Measurements from ENCODE around the gene TDRD7. TPM values are rescaled to one million over a fixed set of nuclear protein-coding genes. Genes with fewer than 3 reads are reported as not detected.
A peak's percentile ranks its signal among the peaks of the same experiment; 100 is the strongest.

Gene TDRD7
- total RNA-seq, 1 donor from 2014 or later = 4.7 TPM

DNA sequence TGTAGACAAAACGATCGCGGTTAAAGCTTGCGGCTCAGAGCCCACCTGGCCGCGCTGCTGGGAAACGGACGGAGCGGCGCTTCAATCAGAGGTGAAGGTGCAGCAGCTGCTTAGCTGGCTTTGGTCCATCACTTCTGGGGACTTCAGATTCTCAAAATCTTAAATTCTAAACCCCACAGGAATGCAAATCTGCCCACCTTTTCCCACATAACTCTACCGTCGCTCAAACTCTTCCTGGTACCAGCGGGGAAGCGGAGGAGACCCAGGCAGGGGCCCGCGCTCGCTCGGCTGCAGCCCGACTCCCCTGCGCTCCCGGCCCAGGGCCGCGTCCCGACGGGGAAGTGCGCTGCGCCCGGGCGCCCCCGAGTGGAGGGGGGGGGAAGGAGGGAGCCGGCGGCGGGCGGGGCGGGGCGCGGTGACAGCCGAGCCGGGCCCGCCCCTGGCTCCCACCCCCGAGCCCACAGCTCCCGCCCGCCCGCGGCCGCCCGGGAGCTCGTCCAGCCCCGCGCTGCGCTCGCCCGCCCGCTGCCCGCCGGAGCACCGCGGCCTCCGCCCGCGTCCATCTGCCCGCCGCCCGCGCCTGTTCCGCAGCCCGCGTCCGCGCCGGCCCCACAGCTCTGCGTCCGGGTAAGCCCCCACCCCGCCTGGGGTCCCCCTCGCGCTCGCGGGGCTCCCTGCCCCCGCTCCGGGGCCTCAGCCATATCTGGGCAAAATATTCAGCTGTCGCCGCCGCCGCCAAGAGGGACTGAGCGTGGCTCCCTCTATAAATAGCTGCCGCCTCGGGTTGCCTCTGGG is 89.5 kb downstream of the TDRD7 start, which contains the start of gene TMOD1:
Gene TMOD1, plus strand, starts transcription at position 490 of the 795 bp plus-strand sequence. CDS start 22,523 bp downstream, outside the sequence.
- Mint-ChIP-seq H3K4me3 (peak within 1 kb of the TSS; percentile 78), H3K27ac (peak within 1 kb of the TSS; percentile 31), H3K4me1 (ENCODE audit: low read depth) (peaks cover 25% of the 10 kb centered on the region), H3K36me3 (ENCODE audit: low read depth) (peaks cover 9% of the 10 kb centered on the region), H3K27me3 (ENCODE audit: insufficient read depth) (peaks cover 52% of the 10 kb centered on the region), H3K9me3 (no peaks in the 10 kb centered on the region)
- intact Hi-C loops (cut with micrococcal nuclease) = loop anchor here (1.0 to 10.0 kb wide), 4 partner anchors 10 to 353 kb away; partner anchors contain the start of gene FOXE1
- DNase-seq (ENCODE audit: low spot score) = peak; percentile 28

DNA sequence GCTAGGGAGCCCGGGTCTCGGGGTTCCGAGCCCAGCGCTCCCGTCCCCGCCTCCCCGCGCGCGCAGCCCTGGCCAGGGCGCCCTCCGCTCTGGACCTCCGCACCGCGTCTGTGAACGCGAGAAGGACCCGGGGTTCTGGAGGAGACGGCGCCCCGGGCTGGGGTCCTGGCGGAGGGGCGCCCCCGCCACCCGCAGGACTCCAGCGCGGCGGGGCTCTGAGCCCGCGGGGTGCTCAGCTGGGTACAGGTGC is 90.0 kb downstream of the TDRD7 start:
- Mint-ChIP-seq H3K4me3 (no peak overlapping the region), H3K4me1 (ENCODE audit: low read depth) (peaks cover 25% of the 10 kb centered on the region), H3K27me3 (ENCODE audit: insufficient read depth) (peaks cover 52% of the 10 kb centered on the region), H3K9me3 (no peaks in the 10 kb centered on the region), H3K27ac (no peak overlapping the region), H3K36me3 (ENCODE audit: low read depth) (peaks cover 3% of the 10 kb centered on the region)
- intact Hi-C loops (cut with micrococcal nuclease) = loop anchor here (1.0 to 10.0 kb wide), 4 partner anchors 9 to 353 kb away; partner anchors contain the start of gene FOXE1
- no peak for DNase-seq (ENCODE audit: low spot score)

- H3K27ac Mint-ChIP-seq = no peak overlapping the region
- H3K9me3 Mint-ChIP-seq = no peaks in the 10 kb centered on the region
- peaks cover 25% of the 10 kb centered on the region for H3K4me1 Mint-ChIP-seq (ENCODE audit: low read depth)
- H3K4me3 Mint-ChIP-seq = peak overlapping the region; percentile 78
- no peak for DNase-seq (ENCODE audit: low spot score)
- intact Hi-C loops (cut with micrococcal nuclease) = loop anchor here (5.0 to 10.0 kb wide), 2 partner anchors 105 to 352 kb away; partner anchors contain the start of gene FOXE1
- H3K36me3 Mint-ChIP-seq (ENCODE audit: low read depth) = no peaks in the 10 kb centered on the region
- peaks cover 52% of the 10 kb centered on the region for H3K27me3 Mint-ChIP-seq (ENCODE audit: insufficient read depth)
Measured at GRCh38 chr9:97502222-97502983, 90.5 kb downstream of the TDRD7 start.

- peak overlapping the region; percentile 6 for H3K27ac Mint-ChIP-seq
- intact Hi-C loops (cut with micrococcal nuclease) = loop anchor here (5.0 to 10.0 kb wide), 2 partner anchors 106 to 352 kb away; partner anchors contain the start of gene FOXE1
- H3K4me1 Mint-ChIP-seq (ENCODE audit: low read depth) = peaks cover 25% of the 10 kb centered on the region
- DNase-seq (ENCODE audit: low spot score) = no peak
- no peaks in the 10 kb centered on the region for H3K36me3 Mint-ChIP-seq (ENCODE audit: low read depth)
- no peaks in the 10 kb centered on the region for H3K9me3 Mint-ChIP-seq
- peak overlapping the region; percentile 78 for H3K4me3 Mint-ChIP-seq
- peaks cover 52% of the 10 kb centered on the region for H3K27me3 Mint-ChIP-seq (ENCODE audit: insufficient read depth)
Measured at GRCh38 chr9:97502984-97503861, 91.3 kb downstream of the TDRD7 start.

DNA sequence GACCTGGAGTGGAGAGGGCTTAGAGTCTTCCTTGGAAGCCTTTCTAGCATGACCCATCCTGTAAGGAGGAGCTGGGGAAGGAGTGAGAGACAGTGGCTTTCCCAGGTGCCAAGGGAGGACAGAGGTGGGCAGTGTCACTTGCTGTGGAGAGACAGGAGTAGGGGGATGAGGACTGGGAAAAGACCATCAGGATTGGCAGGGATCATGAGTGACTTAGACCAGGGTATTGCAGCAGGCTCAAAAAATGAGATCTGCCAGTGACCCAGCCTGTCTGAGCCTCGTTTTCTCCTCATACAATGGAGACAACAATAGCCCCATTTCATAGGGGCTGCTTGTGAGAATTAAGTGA is 91.9 kb downstream of the TDRD7 start:
- DNase-seq (ENCODE audit: low spot score) = no peak
- no peaks in the 10 kb centered on the region for H3K36me3 Mint-ChIP-seq (ENCODE audit: low read depth)
- no peak overlapping the region for H3K4me3 Mint-ChIP-seq
- H3K9me3 Mint-ChIP-seq = no peaks in the 10 kb centered on the region
- H3K27me3 Mint-ChIP-seq (ENCODE audit: insufficient read depth) = peaks cover 52% of the 10 kb centered on the region
- H3K4me1 Mint-ChIP-seq (ENCODE audit: low read depth) = peaks cover 25% of the 10 kb centered on the region
- no peak overlapping the region for H3K27ac Mint-ChIP-seq
- intact Hi-C loops (cut with micrococcal nuclease) = loop anchor here (5.0 to 10.0 kb wide), 2 partner anchors 107 to 351 kb away; partner anchors contain the start of gene FOXE1

DNA sequence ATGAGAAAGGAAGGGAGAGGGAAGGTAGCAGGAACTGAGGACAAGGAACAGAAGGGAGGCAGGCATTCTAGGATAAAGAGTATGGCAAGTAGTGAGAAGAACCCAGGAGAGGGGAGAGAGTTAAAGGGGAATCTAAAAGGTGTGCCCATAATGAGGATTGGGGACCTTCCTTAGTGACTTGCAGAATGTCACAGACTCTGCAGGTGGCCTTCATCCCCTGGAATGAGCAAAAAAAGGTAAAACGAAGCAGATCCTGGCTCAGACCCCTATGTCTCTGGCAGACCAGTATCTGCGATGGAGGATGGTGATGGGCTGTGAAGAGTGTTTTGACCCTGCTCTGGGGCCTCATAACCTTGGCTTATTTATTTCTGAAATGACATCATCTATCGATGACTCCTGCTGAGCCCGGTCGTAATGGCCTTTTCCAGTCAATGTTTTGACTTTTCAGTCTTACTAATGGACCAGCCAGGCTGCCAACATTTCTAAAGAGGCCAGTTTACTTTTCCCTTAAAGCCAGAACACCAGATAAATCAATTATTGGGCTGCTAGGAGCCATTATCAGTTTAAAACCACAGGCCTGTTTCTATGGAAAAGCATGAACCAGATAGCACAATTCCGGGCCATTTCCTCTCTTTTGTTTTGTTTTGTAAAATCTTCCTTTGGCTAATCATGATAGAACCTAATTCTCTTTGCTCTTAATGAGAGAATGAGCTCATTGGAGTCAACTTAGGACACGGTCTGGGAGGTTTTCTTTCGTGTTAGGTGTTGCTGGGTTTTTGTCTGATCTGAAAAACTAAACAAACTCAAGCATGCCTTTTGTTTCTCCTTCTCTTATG is 92.7 kb downstream of the TDRD7 start:
- no peak overlapping the region for H3K27ac Mint-ChIP-seq
- intact Hi-C loops (cut with micrococcal nuclease) = loop anchor here (5.0 to 10.0 kb wide), 2 partner anchors 107 to 350 kb away; partner anchors contain the start of gene FOXE1
- H3K36me3 Mint-ChIP-seq (ENCODE audit: low read depth) = no peaks in the 10 kb centered on the region
- no peak for DNase-seq (ENCODE audit: low spot score)
- no peaks in the 10 kb centered on the region for H3K9me3 Mint-ChIP-seq
- no peak overlapping the region for H3K4me3 Mint-ChIP-seq
- H3K27me3 Mint-ChIP-seq (ENCODE audit: insufficient read depth) = peaks cover 45% of the 10 kb centered on the region
- peaks cover 25% of the 10 kb centered on the region for H3K4me1 Mint-ChIP-seq (ENCODE audit: low read depth)

- Mint-ChIP-seq H3K36me3 (ENCODE audit: low read depth) (no peaks in the 10 kb centered on the region), H3K4me1 (ENCODE audit: low read depth) (peaks cover 30% of the 10 kb centered on the region), H3K4me3 (no peak overlapping the region), H3K27ac (no peak overlapping the region), H3K27me3 (ENCODE audit: insufficient read depth) (peaks cover 33% of the 10 kb centered on the region), H3K9me3 (no peaks in the 10 kb centered on the region)
- DNase-seq (ENCODE audit: low spot score) = no peak
- intact Hi-C loops (cut with micrococcal nuclease) = loop anchor here (10.0 kb wide), 1 partner anchor 349 kb away; the partner anchor contains the start of gene FOXE1
Measured at GRCh38 chr9:97505845-97506244, 93.9 kb downstream of the TDRD7 start.

DNA sequence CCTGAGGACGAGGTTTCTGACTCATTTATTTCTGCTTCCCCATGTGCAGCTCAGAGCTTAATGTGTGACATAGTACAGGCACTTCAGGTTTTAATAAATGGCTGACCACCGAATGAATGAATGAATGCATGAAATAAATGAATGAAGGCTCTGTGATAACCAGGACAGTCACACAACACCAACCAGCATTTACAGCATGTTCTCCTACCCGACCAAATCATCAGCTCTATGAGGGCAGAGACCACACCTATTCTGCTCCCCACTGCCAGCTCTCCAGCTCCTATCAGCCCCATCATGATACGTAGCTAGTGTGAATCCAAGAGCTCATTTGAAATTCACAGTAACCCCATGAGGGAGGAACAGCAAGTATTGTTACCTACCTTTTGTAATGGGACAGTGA is 94.4 kb downstream of the TDRD7 start:
- H3K27ac Mint-ChIP-seq = no peak overlapping the region
- no peaks in the 10 kb centered on the region for H3K36me3 Mint-ChIP-seq (ENCODE audit: low read depth)
- H3K4me1 Mint-ChIP-seq (ENCODE audit: low read depth) = peaks cover 31% of the 10 kb centered on the region
- H3K9me3 Mint-ChIP-seq = no peaks in the 10 kb centered on the region
- H3K27me3 Mint-ChIP-seq (ENCODE audit: insufficient read depth) = peaks cover 30% of the 10 kb centered on the region
- no peak overlapping the region for H3K4me3 Mint-ChIP-seq
- intact Hi-C loops (cut with micrococcal nuclease) = loop anchor here (10.0 kb wide), 1 partner anchor 348 kb away; the partner anchor contains the start of gene FOXE1
- DNase-seq (ENCODE audit: low spot score) = no peak

GRCh38 chr9:97506787-97507186 is 94.9 kb downstream of the TDRD7 start:
- no peaks in the 10 kb centered on the region for H3K36me3 Mint-ChIP-seq (ENCODE audit: low read depth)
- H3K27me3 Mint-ChIP-seq (ENCODE audit: insufficient read depth) = peaks cover 30% of the 10 kb centered on the region
- H3K27ac Mint-ChIP-seq = no peak overlapping the region
- H3K4me3 Mint-ChIP-seq = no peak overlapping the region
- H3K4me1 Mint-ChIP-seq (ENCODE audit: low read depth) = peaks cover 36% of the 10 kb centered on the region
- intact Hi-C loops (cut with micrococcal nuclease) = loop anchor here (10.0 kb wide), 1 partner anchor 348 kb away; the partner anchor contains the start of gene FOXE1
- H3K9me3 Mint-ChIP-seq = no peaks in the 10 kb centered on the region
- no peak for DNase-seq (ENCODE audit: low spot score)

DNA sequence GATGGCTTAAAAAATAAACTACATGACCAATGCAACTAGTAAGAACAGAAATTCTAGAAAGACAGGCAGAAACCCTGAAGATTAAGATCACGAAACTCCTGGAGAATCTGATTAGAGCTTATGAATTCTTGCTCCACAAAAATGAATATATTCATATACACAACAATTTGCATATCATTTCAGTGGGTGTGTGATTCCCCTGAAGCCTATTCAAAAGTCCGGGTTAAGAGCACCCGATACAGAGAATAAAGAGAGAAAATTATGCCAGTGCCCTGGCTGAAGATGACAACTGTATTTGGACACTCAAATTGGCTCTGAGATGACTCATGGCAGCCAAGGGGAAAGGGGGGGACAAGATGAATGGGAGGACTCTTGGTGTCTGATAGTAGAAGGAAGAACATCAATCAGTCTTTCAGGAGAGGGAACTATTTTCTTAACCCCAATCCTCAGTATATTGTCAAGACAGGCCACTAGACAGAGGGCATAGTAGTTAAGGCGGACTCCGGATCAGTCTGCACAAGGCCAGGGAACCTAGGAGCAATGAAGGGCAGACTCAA is 95.6 kb downstream of the TDRD7 start:
- Mint-ChIP-seq H3K27me3 (ENCODE audit: insufficient read depth) (peaks cover 26% of the 10 kb centered on the region), H3K9me3 (no peaks in the 10 kb centered on the region), H3K36me3 (ENCODE audit: low read depth) (no peaks in the 10 kb centered on the region), H3K27ac (no peak overlapping the region), H3K4me3 (no peak overlapping the region), H3K4me1 (ENCODE audit: low read depth) (peaks cover 36% of the 10 kb centered on the region)
- DNase-seq (ENCODE audit: low spot score) = no peak
- intact Hi-C loops (cut with micrococcal nuclease) = loop anchor here (10.0 kb wide), 1 partner anchor 347 kb away; the partner anchor contains the start of gene FOXE1

- no peak overlapping the region for H3K27ac Mint-ChIP-seq
- DNase-seq (ENCODE audit: low spot score) = no peak
- peaks cover 12% of the 10 kb centered on the region for H3K27me3 Mint-ChIP-seq (ENCODE audit: insufficient read depth)
- H3K4me3 Mint-ChIP-seq = no peak overlapping the region
- intact Hi-C loops (cut with micrococcal nuclease) = loop anchor here (10.0 kb wide), 1 partner anchor 346 kb away; the partner anchor contains the start of gene FOXE1
- peaks cover 24% of the 10 kb centered on the region for H3K4me1 Mint-ChIP-seq (ENCODE audit: low read depth)
- H3K36me3 Mint-ChIP-seq (ENCODE audit: low read depth) = no peaks in the 10 kb centered on the region
- H3K9me3 Mint-ChIP-seq = no peaks in the 10 kb centered on the region
Measured at GRCh38 chr9:97508852-97509251, 97.0 kb downstream of the TDRD7 start.

All from activated T-helper 1 cell treated with anti-CD3 and anti-CD28 coated beads, Interleukin-12 subunit alpha, Interleukin-12 subunit beta, Interleukin-2, Interleukin-4 antibody, amounts not matched to agents 30 ng/mL and 10 ng/mL and 1 ng/mL, durations not matched to agents 14 hours and 24 hours and 36 hours (primary cell).